AG10803 (cell line): Measurements from ENCODE around the gene CWF19L2.
"Not testable (repeated sequence)": the region's sequence is repeated elsewhere in the genome, so short reads cannot be mapped to it uniquely, and the experiment has no call there.

Source experiments
- DNase-seq: peaks from one replicate; pipeline ENCODE4 v3.0.0; 2010; ENCODE audit warnings: low read depth
- H3K4me3 ChIP-seq: 2 replicates; pipeline ENCODE4 v1.5.1; 2011; ENCODE audit warnings: mild to moderate bottlenecking, low read length, control low read depth
- CTCF ChIP-seq: conservative IDR thresholded peaks from 2 replicates; pipeline ENCODE4 v1.5.1; 2011; ENCODE audit warnings: mild to moderate bottlenecking, low read length, control low read depth, inconsistent platforms

CWF19L2 gene

GRCh38 chr11:107439586-107440167 lies 17.9 kb downstream of the CWF19L2 start:
- no peak for TF ChIP-seq CTCF
- no peak for DNase-seq

GRCh38 chr11:107438148-107438547 lies 19.5 kb downstream of the CWF19L2 start:
- no peak for DNase-seq
- H3K4me3 ChIP-seq: no peak overlapping the region
- TF ChIP-seq CTCF: no peak

More at GRCh38 chr11:107439586-107440167, 17.9 kb downstream of the CWF19L2 start:
- no peak overlapping the region for H3K4me3 ChIP-seq

DNA sequence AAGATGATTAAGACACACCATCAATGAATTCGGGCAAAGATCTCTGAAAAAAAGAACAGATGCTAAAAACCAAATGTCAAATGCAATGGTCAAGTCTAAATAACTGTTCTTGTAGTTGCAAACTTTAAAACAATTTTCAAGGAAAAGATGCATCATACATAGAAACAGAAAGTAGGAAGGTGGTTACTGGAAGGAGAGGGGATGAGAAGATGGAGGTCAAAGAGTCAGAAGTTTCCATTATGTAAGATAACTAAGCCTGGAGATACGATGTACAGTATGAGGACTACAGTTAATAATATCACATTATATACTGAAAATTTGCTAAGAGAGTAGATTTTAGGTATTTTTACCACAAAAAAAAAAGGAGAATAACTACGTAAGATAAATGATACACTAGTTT lies 27.1 kb downstream of the CWF19L2 start:
- H3K4me3 ChIP-seq: no peak overlapping the region
- no peak for DNase-seq
- no peak for TF ChIP-seq CTCF

DNA sequence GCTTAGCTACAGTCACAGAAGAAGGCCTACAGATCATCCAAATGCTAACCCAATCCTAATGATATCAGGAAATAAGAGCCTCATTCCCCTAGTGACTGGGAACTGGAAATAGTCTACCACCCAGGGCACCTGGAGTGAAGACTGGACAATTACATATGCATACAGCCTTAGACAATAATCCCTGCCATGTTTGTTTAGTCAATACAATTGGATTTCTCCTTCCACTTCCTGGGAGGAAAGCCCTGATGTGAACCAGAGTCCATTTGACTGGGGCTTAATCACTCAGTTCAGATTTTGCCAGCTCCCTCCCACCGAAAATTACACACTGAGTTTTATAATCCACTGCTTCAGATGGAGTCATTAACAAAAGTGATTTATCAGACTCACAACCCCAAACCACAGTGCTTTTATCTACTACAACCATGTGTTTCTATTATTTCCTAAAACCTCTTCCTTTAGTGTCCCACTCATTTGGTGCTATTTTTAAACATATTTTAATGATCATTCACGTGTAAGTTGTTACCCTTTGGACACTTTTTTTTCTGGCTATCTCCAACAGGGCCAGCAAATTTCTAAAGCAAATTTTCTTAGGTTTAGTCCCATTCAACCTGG lies 29.9 kb downstream of the CWF19L2 start:
- H3K4me3 ChIP-seq: no peak overlapping the region
- TF ChIP-seq CTCF: no peak
- DNase-seq: peak; percentile 8

GRCh38 chr11:107413352-107413751 lies 44.3 kb downstream of the CWF19L2 start:
- H3K4me3 ChIP-seq: no peak overlapping the region
- TF ChIP-seq CTCF: no peak
- no peak for DNase-seq

GRCh38 chr11:107408762-107409211 lies 48.8 kb downstream of the CWF19L2 start:
- no peak for TF ChIP-seq CTCF
- no peak for DNase-seq
- H3K4me3 ChIP-seq: no peak overlapping the region

GRCh38 chr11:107405260-107405659 lies 52.4 kb downstream of the CWF19L2 start:
- H3K4me3 ChIP-seq: no peak overlapping the region
- no peak for DNase-seq
- TF ChIP-seq CTCF: no peak

- not testable (repeated sequence) for DNase-seq, H3K4me3 ChIP-seq
Measured at GRCh38 chr11:107401131-107401530, 56.5 kb downstream of the CWF19L2 start.
